ENCODE results near the gene PHACTR1. TPM values are rescaled to one million over a fixed set of nuclear protein-coding genes. Genes with fewer than 3 reads are reported as not detected.

Gene PHACTR1
- total RNA-seq, 1 experiment from 2014 or later: 2.6 TPM

DNA sequence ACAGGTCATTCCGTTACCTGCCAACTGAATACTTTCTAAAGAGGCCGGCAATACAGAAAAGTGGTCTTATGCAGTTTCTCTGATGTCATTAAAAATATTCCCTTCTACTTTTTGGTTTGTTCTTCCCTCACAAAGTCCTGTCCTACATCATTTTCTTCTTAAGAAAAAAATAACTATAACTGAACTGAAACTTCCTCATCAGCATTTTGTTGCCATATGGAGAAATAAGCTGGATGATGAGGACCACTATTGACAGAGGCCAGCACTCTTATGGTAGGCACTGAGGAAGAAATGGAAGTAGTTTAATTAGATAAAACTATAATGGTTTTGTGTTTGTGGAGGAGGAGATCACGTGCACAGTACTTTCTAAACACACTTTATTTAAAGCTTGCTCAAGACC, 274.9 kb downstream of the PHACTR1 start:
- Histone ChIP-seq H3K27ac (ENCODE audit: low read depth, low read length, poor library complexity, severe bottlenecking) (no peak overlapping the region), H3K36me3 (ENCODE audit: insufficient read depth, low read length, poor library complexity, severe bottlenecking) (no peaks in the 10 kb centered on the region), H3K9me3 (ENCODE audit: low read depth, low read length, poor library complexity, severe bottlenecking) (peaks cover 6% of the 10 kb centered on the region), H3K4me3 (ENCODE audit: low read depth, low read length, poor library complexity, severe bottlenecking) (no peak overlapping the region), H3K4me1 (ENCODE audit: insufficient read depth, low read length, poor library complexity, severe bottlenecking) (no peaks in the 10 kb centered on the region), H3K27me3 (replicated peaks; ENCODE audit: insufficient read depth, low read depth, low read length, poor library complexity) (no peaks in the 10 kb centered on the region)
- POLR2A ChIA-PET (ENCODE audit: low non-redundant PET): no interaction called here
- CTCF ChIA-PET: no interaction called here
- intact Hi-C loops (cut with micrococcal nuclease; ENCODE audit: unreplicated experiment): no loop called here
- no peak for TF ChIP-seq EZH2 (IDR thresholded peaks at IDR 0.05; ENCODE audit: borderline replicate concordance, low read depth, low read length, poor library complexity, severe bottlenecking)
- TF ChIP-seq, protein P1, sequence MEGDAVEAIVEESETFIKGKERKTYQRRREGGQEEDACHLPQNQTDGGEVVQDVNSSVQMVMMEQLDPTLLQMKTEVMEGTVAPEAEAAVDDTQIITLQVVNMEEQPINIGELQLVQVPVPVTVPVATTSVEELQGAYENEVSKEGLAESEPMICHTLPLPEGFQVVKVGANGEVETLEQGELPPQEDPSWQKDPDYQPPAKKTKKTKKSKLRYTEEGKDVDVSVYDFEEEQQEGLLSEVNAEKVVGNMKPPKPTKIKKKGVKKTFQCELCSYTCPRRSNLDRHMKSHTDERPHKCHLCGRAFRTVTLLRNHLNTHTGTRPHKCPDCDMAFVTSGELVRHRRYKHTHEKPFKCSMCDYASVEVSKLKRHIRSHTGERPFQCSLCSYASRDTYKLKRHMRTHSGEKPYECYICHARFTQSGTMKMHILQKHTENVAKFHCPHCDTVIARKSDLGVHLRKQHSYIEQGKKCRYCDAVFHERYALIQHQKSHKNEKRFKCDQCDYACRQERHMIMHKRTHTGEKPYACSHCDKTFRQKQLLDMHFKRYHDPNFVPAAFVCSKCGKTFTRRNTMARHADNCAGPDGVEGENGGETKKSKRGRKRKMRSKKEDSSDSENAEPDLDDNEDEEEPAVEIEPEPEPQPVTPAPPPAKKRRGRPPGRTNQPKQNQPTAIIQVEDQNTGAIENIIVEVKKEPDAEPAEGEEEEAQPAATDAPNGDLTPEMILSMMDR (conservative IDR thresholded peaks at IDR 0.05; ENCODE audit: low read depth, low read length): no peak
- DNase-seq (ENCODE audit: low spot score): no peak
- BruUV-seq (replicated peaks): no TSS peak

DNA sequence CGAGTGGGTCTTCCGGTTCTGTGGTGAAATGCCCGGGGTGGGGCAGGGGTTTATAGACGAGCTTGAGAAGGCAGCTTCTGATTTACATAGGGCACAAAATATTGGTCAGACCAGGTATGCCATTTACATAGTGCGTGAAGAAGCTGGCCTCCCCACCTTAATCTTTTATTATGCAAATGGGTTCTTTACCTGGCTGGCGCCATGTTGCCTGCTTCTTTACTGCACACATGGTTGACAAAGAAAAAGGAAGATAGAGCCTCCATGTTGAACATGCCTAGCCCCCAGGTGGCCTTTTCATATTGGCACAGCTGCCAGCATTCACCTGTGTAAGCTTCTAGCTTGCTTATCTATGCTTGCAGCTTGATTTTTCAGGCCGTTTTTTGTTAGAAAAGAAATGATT, 276.2 kb downstream of the PHACTR1 start:
- no peaks in the 10 kb centered on the region for H3K4me1 ChIP-seq (ENCODE audit: insufficient read depth, low read length, poor library complexity, severe bottlenecking)
- no TSS peak for BruUV-seq (replicated peaks)
- H3K36me3 ChIP-seq (ENCODE audit: insufficient read depth, low read length, poor library complexity, severe bottlenecking): no peaks in the 10 kb centered on the region
- H3K27me3 ChIP-seq (replicated peaks; ENCODE audit: insufficient read depth, low read depth, low read length, poor library complexity): no peaks in the 10 kb centered on the region
- intact Hi-C loops (cut with micrococcal nuclease; ENCODE audit: unreplicated experiment): no loop called here
- TF ChIP-seq, protein P1 (conservative IDR thresholded peaks at IDR 0.05; ENCODE audit: low read depth, low read length): no peak
- no peak for TF ChIP-seq EZH2 (IDR thresholded peaks at IDR 0.05; ENCODE audit: borderline replicate concordance, low read depth, low read length, poor library complexity, severe bottlenecking)
- H3K9me3 ChIP-seq (ENCODE audit: low read depth, low read length, poor library complexity, severe bottlenecking): peaks cover 6% of the 10 kb centered on the region
- ChIA-PET POLR2A (ENCODE audit: low non-redundant PET) (no interaction called here), CTCF (no interaction called here)
- H3K4me3 ChIP-seq (ENCODE audit: low read depth, low read length, poor library complexity, severe bottlenecking): no peak overlapping the region
- no peak for DNase-seq (ENCODE audit: low spot score)
- no peak overlapping the region for H3K27ac ChIP-seq (ENCODE audit: low read depth, low read length, poor library complexity, severe bottlenecking)

DNA sequence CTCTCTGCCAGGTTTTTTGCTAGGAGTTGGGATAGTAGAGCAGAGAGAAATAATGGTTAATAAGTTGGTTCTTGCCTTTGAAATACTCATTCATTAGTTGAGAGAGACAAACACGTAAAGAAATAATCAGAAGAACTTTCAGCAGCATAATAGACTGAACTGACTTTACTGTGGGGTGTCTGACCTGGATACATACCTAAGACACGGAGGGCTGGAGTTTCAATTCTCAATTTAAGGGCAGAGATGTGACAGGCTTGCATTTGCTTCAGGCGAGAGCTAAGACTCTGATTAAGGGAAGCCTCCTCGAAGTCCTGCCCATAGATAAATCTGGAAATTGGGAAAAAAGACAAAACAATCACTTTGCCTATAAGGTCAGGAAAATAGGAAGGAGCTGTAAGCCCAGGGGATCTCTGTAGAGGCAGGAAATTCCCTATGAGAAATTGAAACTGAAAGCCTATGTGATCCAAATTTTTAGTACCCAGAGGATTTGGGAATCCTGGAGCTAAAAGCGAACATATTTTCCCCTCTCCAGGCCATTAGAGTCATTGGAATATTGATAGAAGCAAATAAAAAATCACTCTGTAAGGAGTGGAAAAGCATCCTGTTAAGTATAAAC, 276.8 kb downstream of the PHACTR1 start:
- DNase-seq (ENCODE audit: low spot score): no peak
- Histone ChIP-seq H3K36me3 (ENCODE audit: insufficient read depth, low read length, poor library complexity, severe bottlenecking) (no peaks in the 10 kb centered on the region), H3K27ac (ENCODE audit: low read depth, low read length, poor library complexity, severe bottlenecking) (no peak overlapping the region), H3K4me3 (ENCODE audit: low read depth, low read length, poor library complexity, severe bottlenecking) (no peak overlapping the region), H3K27me3 (replicated peaks; ENCODE audit: insufficient read depth, low read depth, low read length, poor library complexity) (no peaks in the 10 kb centered on the region), H3K4me1 (ENCODE audit: insufficient read depth, low read length, poor library complexity, severe bottlenecking) (no peaks in the 10 kb centered on the region), H3K9me3 (ENCODE audit: low read depth, low read length, poor library complexity, severe bottlenecking) (peaks cover 6% of the 10 kb centered on the region)
- no peak for TF ChIP-seq EZH2 (IDR thresholded peaks at IDR 0.05; ENCODE audit: borderline replicate concordance, low read depth, low read length, poor library complexity, severe bottlenecking)
- TF ChIP-seq, protein P1 (conservative IDR thresholded peaks at IDR 0.05; ENCODE audit: low read depth, low read length): no peak
- BruUV-seq (replicated peaks): no TSS peak
- ChIA-PET POLR2A (ENCODE audit: low non-redundant PET) (no interaction called here), CTCF (no interaction called here)
- intact Hi-C loops (cut with micrococcal nuclease; ENCODE audit: unreplicated experiment): no loop called here
